ENCODE data around the gene MMP28. TPM values are rescaled to one million over a fixed set of nuclear protein-coding genes. Genes with fewer than 3 reads are reported as not detected.

The MMP28 gene
- total and polyA plus RNA-seq, 2 of the 4 experiments (the other 2 are of a cell fraction), result 0.18 TPM; not detected in 1

- TF ChIP-seq USF2 (IDR thresholded peaks at IDR 0.05; ENCODE audit: low read depth, low read length) (no peak), CEBPB (IDR thresholded peaks at IDR 0.05; ENCODE audit: low read depth, low read length) (no peak)
Observed at GRCh38 chr17:35749560-35750412, 45.7 kb downstream of the MMP28 start (continued).

- Histone ChIP-seq H2BK20ac (ENCODE audit: low read depth, low read length) (no peak overlapping the region), H2BK5ac (ENCODE audit: low read depth, low read length, poor library complexity, severe bottlenecking) (no peak overlapping the region), H3K4me3 (ENCODE audit: insufficient read depth, low read depth, low read length) (no peak overlapping the region), H2AFZ (replicated peaks; ENCODE audit: low read length, poor library complexity) (no peak overlapping the region), H4K8ac (ENCODE audit: low read depth in 2 of 2, low read length in 2 of 2) (no peak overlapping the region), H4K91ac (ENCODE audit: insufficient read depth, low read depth, low read length) (no peak overlapping the region), H2AK5ac (ENCODE audit: low read depth, low read length) (no peak overlapping the region), H3K9me3 (ENCODE audit: control insufficient read depth, insufficient read depth, low read length) (no peaks in the 10 kb centered on the region), H3K18ac (ENCODE audit: low read depth, low read length) (no peak overlapping the region), H3K14ac (replicated peaks; ENCODE audit: low read depth, low read length) (no peak overlapping the region), H2BK15ac (ENCODE audit: low read depth, low read length) (no peak overlapping the region), H3K23ac (ENCODE audit: low read depth, low read length) (no peak overlapping the region), H3K4me2 (ENCODE audit: low read depth, low read length) (no peak overlapping the region), H3K79me1 (ENCODE audit: low read depth in 1 of 2, low read length in 2 of 2) (no peaks in the 10 kb centered on the region), H3K27ac (ENCODE audit: insufficient read depth, low read length) (no peak overlapping the region), H3K27me3 (ENCODE audit: control insufficient read depth, insufficient read depth, low read length) (peaks cover 48% of the 10 kb centered on the region), H3K9ac (ENCODE audit: low read depth, low read length) (no peak overlapping the region), H2AK9ac (replicated peaks; ENCODE audit: low read depth, low read length, poor library complexity) (no peak overlapping the region), H3K4me1 (ENCODE audit: control insufficient read depth, insufficient read depth, low read length) (peaks cover 8% of the 10 kb centered on the region; the same call in 1 of the 2 replicates), H4K5ac (ENCODE audit: low read depth, low read length) (no peak overlapping the region), H3K56ac (ENCODE audit: extremely low read depth, insufficient read depth, low read length) (no peak overlapping the region), H4K20me1 (ENCODE audit: insufficient read depth, low read length) (no peaks in the 10 kb centered on the region), H2BK120ac (ENCODE audit: low read depth, low read length) (no peak overlapping the region), H3K4ac (ENCODE audit: low read depth, low read length) (no peak overlapping the region), H3K9me1 (ENCODE audit: insufficient read depth, low read length) (no peaks in the 10 kb centered on the region), H3K36me3 (ENCODE audit: control insufficient read depth, insufficient read depth, low read length) (no peaks in the 10 kb centered on the region)
- DNase-seq (no peak), ATAC-seq (ENCODE audit: low read depth) (no peak)
- in situ Hi-C loops (cut with MboI; ENCODE audit: low sequenced_read_pairs) (loop anchor here (25.0 kb wide), 1 partner anchor 387 kb away; the partner anchor contains the start of gene SLFN11), dilution Hi-C loops (cut with HindIII; ENCODE audit: low sequenced_read_pairs, unreplicated experiment) (no loop called here), intact Hi-C loops (cut with micrococcal nuclease) (loop anchor here (10.0 kb wide), 2 partner anchors 314 to 504 kb away; partner anchors contain the start of genes SLFN12 and SLFN5)
- ChIA-PET POLR2A (ENCODE audit: unreplicated experiment) (no interaction called here), CTCF (interaction anchor here (1.8 kb wide), 1 partner anchor 137 kb away, joined by 4 read pairs; no protein-coding TSS in a partner anchor)
- no TSS peak for BruUV-seq (replicated peaks)
- WGBS, 2 experiments (ENCODE audit: extremely low coverage in 2 of 2, insufficient read length in 1 of 2), result 77% methylated on average over 2 of the region's 6 CpGs; no CpG with 5 or more reads in 1 of the 2 experiments
- TF ChIP-seq BHLHE40 (IDR thresholded peaks at IDR 0.05; ENCODE audit: low read depth, low read length) (no peak), MAFK (IDR thresholded peaks at IDR 0.05; ENCODE audit: low read depth, low read length) (no peak), CHD1 (IDR thresholded peaks at IDR 0.05; ENCODE audit: low read depth, low read length) (no peak), RCOR1 (IDR thresholded peaks at IDR 0.05; ENCODE audit: insufficient replicate concordance, low read length) (no peak), RAD21 (IDR thresholded peaks at IDR 0.05; ENCODE audit: low read length) (no peak), USF2 (IDR thresholded peaks at IDR 0.05; ENCODE audit: low read depth, low read length) (no peak), MAZ (IDR thresholded peaks at IDR 0.05; ENCODE audit: borderline replicate concordance, low read depth, low read length) (no peak), CTCF (conservative IDR thresholded peaks at IDR 0.05; ENCODE audit: low read depth, low read length) (no peak), SMC3 (IDR thresholded peaks at IDR 0.05; ENCODE audit: low read depth, low read length) (no peak)
Observed at GRCh38 chr17:35748979-35749378, 46.5 kb downstream of the MMP28 start.

Measured in IMR-90 (cell line).